Smooth muscle cell (in vitro differentiated cells): Measurements from ENCODE around the gene CTTN. TPM values are rescaled to one million over a fixed set of nuclear protein-coding genes. Genes with fewer than 3 reads are reported as not detected.

Experiments used
- DNase-seq: peaks from one replicate; lab custom pipeline; 2025; ENCODE audit not compliant: unreplicated experiment; lab: John Stamatoyannopoulos, UW
- H2AFZ ChIP-seq: fragments of 200-600 bp; sonication (generic); 2 replicates; pipeline ENCODE4 v1.6.0; 2016; ENCODE audit warnings: antibody characterized with exemption, low read depth, mild to moderate bottlenecking
- H3F3A ChIP-seq: fragments of 200-600 bp; sonication (generic); 2 replicates; pipeline ENCODE4 v1.6.0; 2017; ENCODE audit warnings: antibody characterized with exemption, low read depth
- H3K27ac ChIP-seq: fragments of 200-600 bp; sonication (generic); 2 replicates; pipeline ENCODE4 v1.5.1; 2016; ENCODE audit warnings: low read depth, mild to moderate bottlenecking
- H3K27me3 ChIP-seq: fragments of 200-600 bp; sonication (generic); 2 replicates; pipeline ENCODE4 v1.6.1; 2016; ENCODE audit warnings: low read depth, mild to moderate bottlenecking
- H3K36me3 ChIP-seq: fragments of 200-600 bp; sonication (generic); 2 replicates; pipeline ENCODE4 v1.5.1; 2016; ENCODE audit warnings: low read depth
- H3K4me1 ChIP-seq: fragments of 200-600 bp; sonication (generic); 2 replicates; pipeline ENCODE4 v1.5.1; 2016; ENCODE audit warnings: low read depth
- H3K4me2 ChIP-seq: fragments of 200-600 bp; sonication (generic); 2 replicates; pipeline ENCODE4 v1.6.0; 2016; ENCODE audit warnings: mild to moderate bottlenecking
- H3K4me3 ChIP-seq: fragments of 200-600 bp; sonication (generic); 2 replicates; pipeline ENCODE4 v1.5.1; 2016; ENCODE audit warnings: mild to moderate bottlenecking
- H3K79me2 ChIP-seq: fragments of 200-600 bp; sonication (generic); 2 replicates; pipeline ENCODE4 v1.6.0; 2016; ENCODE audit warnings: low read depth, mild to moderate bottlenecking
- H3K9ac ChIP-seq: fragments of 200-600 bp; sonication (generic); 2 replicates; pipeline ENCODE4 v1.6.0; 2016; ENCODE audit warnings: low read depth
- H3K9me3 ChIP-seq: fragments of 200-600 bp; sonication (generic); replicated peaks from 2 replicates; pipeline ENCODE4 v1.5.1; 2016; ENCODE audit warnings: low read depth
- H4K20me1 ChIP-seq: fragments of 200-600 bp; sonication (generic); 2 replicates; pipeline ENCODE4 v1.6.0; 2016; ENCODE audit warnings: low read depth
- CTCF ChIP-seq: fragments of 200-600 bp; sonication (generic); IDR thresholded peaks from 2 replicates; pipeline ENCODE4 v1.5.1; 2017; ENCODE audit warnings: borderline replicate concordance, mild to moderate bottlenecking, antibody characterized with exemption; ENCODE audit not compliant: insufficient read depth, poor library complexity, severe bottlenecking
- WGBS: methylation state at CpG from one replicate; pipeline ENCODE4 v1.1.7; 2016; ENCODE audit warnings: low lambda C conversion rate; 5-methylcytosine and 5-hydroxymethylcytosine counted together
- polyA plus RNA-seq: library from polyadenylated mRNA; unstranded; fragments of >200 nt; fragmentation: Nextera tagmentation; extraction: Ambion mirVana; gene quantifications from 2 replicates; pipeline ENCODE4 v1.2.1, GENCODE V29; 2016
- total RNA-seq: library from RNA; depleted of rRNA; stranded (reverse); fragments of >200 nt; gene quantifications from 2 replicates; pipeline ENCODE4 v1.2.3, GENCODE V29; 2014

Gene CTTN
- total and polyA plus RNA-seq, 2 experiments from 2014 or later, result 64.7 to 173 TPM

DNA sequence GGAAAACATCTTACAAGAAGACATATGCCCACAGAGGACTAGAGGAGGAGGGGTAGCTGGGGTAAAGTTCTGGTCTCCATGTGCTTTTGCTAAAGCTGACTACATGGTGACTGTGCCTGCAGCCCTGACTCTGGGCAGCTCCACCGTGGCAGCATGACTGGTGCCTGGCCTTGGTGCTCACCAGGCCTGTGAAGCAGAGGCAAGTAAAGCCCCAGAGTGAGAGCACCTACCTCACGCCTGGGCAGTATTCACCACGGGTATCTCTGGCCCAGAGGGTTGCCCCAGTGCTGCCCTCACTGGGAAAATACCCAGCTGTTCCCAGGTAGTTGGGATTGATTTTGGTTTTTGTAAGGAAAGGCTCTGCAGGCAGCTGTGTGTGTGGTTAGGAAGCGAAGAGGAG lies 78.3 kb downstream of the CTTN start:
- Histone ChIP-seq H3K27ac (no peak overlapping the region), H4K20me1 (no peaks in the 10 kb centered on the region), H3F3A (no peaks in the 10 kb centered on the region), H3K27me3 (no peaks in the 10 kb centered on the region), H3K79me2 (no peaks in the 10 kb centered on the region), H3K4me3 (no peak overlapping the region), H3K4me2 (no peak overlapping the region), H3K9ac (no peak overlapping the region), H3K9me3 (no peaks in the 10 kb centered on the region), H3K36me3 (no peaks in the 10 kb centered on the region), H3K4me1 (no peaks in the 10 kb centered on the region), H2AFZ (no peak overlapping the region)
- WGBS, result 88% methylated on average over 4 of the region's 4 CpGs
- TF ChIP-seq CTCF, result no peak
- DNase-seq, result no peak

- Histone ChIP-seq H3F3A (no peaks in the 10 kb centered on the region), H3K27me3 (no peaks in the 10 kb centered on the region), H2AFZ (no peak overlapping the region), H3K27ac (no peak overlapping the region), H3K79me2 (no peaks in the 10 kb centered on the region), H4K20me1 (no peaks in the 10 kb centered on the region), H3K4me2 (no peak overlapping the region), H3K9me3 (no peaks in the 10 kb centered on the region), H3K36me3 (no peaks in the 10 kb centered on the region), H3K4me1 (no peaks in the 10 kb centered on the region), H3K9ac (no peak overlapping the region), H3K4me3 (no peak overlapping the region)
- no peak for DNase-seq
- TF ChIP-seq CTCF, result no peak
- WGBS, result 94% methylated on average over 6 of the region's 6 CpGs
These were observed 78.8 kb downstream of the CTTN start for GRCh38 chr11:70477176-70477575.

GRCh38 chr11:70477609-70478008 lies 79.3 kb downstream of the CTTN start:
- no peaks in the 10 kb centered on the region for H3K36me3 ChIP-seq
- H3K4me1 ChIP-seq, result no peaks in the 10 kb centered on the region
- 89% methylated on average over 10 of the region's 10 CpGs for WGBS
- DNase-seq, result no peak
- no peak overlapping the region for H2AFZ ChIP-seq
- H3K4me3 ChIP-seq, result no peak overlapping the region
- no peaks in the 10 kb centered on the region for H4K20me1 ChIP-seq
- H3K27me3 ChIP-seq, result no peaks in the 10 kb centered on the region
- H3K9ac ChIP-seq, result no peak overlapping the region
- TF ChIP-seq CTCF, result no peak
- H3K9me3 ChIP-seq, result no peaks in the 10 kb centered on the region
- H3K79me2 ChIP-seq, result no peaks in the 10 kb centered on the region
- H3F3A ChIP-seq, result no peaks in the 10 kb centered on the region
- no peak overlapping the region for H3K4me2 ChIP-seq
- no peak overlapping the region for H3K27ac ChIP-seq

DNA sequence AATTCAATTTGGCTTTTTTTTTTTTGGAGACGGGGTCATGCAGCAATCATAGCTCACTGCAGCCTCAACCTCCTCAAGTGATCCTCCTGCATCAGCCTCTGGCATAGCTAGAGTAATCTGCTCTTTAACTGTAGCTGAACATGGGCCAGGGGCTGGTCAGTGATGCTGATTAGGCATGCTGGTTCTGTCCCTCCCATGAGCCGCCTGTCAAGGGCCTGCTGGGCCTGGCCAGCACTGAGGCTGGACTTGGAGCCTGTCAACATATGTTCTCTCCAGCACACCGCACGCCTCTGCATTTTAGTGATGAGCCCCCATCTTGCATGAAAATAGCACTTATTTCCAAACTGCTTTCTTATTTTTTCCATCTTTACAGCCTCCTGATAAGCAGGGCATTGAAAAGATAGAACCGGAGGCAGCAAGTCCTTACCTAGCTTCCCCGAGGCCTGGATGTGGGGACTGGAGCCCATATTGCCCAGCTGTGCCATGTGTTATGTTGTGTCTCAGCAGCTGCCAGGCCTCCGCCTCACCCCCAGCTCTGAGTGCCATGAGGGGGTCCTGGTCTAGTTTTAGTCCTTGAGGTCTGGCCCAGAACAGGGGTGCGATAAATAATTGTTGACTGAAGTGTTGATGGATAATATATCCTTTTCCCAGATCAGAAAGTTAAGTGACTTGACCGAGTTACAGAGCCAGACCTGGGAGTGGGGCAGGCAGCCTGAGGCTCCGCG lies 80.0 kb downstream of the CTTN start:
- no peaks in the 10 kb centered on the region for H3F3A ChIP-seq
- H3K79me2 ChIP-seq, result no peaks in the 10 kb centered on the region
- no peak for TF ChIP-seq CTCF
- no peak overlapping the region for H3K4me2 ChIP-seq
- H3K36me3 ChIP-seq, result no peaks in the 10 kb centered on the region
- 95% methylated on average over 11 of the region's 11 CpGs for WGBS
- H2AFZ ChIP-seq, result no peak overlapping the region
- no peak overlapping the region for H3K9ac ChIP-seq
- no peak overlapping the region for H3K4me3 ChIP-seq
- H3K27ac ChIP-seq, result no peak overlapping the region
- no peaks in the 10 kb centered on the region for H3K4me1 ChIP-seq
- DNase-seq, result no peak
- no peaks in the 10 kb centered on the region for H4K20me1 ChIP-seq
- no peaks in the 10 kb centered on the region for H3K9me3 ChIP-seq
- no peaks in the 10 kb centered on the region for H3K27me3 ChIP-seq
